ENCODE results near the gene EHD4.

The EHD4 gene

DNA sequence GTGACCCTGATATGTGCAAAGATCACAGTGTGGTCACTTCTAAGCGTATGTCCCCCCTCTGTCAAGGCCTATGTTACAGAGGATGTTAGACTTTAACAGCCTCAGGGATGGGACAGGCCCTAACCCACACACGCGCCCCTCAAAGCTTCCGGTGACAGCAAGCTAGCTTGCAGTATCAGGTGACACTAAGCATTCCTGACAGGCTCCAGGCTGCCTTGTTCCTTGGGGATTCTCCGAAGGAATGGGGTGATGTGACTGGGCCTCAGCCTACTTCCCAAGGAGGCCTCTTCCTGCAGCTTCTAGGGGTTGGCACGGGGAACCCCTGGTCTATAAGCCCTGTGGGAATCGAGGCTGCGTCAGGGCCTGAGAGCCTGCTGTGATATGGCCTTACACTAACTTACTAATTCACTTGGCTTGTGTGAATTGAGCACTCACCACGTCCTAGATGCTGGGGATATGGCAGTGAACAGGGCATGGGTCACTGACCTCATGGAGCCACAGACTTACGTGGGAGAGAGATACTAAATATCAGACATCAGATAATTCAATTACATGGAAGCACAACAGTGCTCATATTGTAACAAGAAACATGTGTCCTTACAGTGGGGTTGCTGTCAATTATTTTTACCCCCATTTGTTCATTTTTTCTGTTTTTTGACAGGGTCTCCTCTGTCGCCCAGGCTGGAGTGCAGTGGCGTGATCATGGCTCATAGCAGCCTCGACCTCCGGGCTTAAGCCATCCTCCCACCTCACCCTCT lies 67.1 kb downstream of the EHD4 start:
- H4K8ac ChIP-seq (ENCODE audit: low read depth, low read length), result no peak overlapping the region
- peak; percentile 53 for DNase-seq
- no peaks in the 10 kb centered on the region for H3K79me1 ChIP-seq (ENCODE audit: low read length)
- no peak overlapping the region for H3K9ac ChIP-seq (ENCODE audit: low read length)
- WGBS (ENCODE audit: extremely low coverage, insufficient coverage, low lambda C conversion rate), result no CpG with 5 or more reads among the region's 14 CpGs
- H3K18ac ChIP-seq (ENCODE audit: low read length), result no peak overlapping the region
- H3K4me2 ChIP-seq (ENCODE audit: low read length), result no peak overlapping the region
- H2BK120ac ChIP-seq (ENCODE audit: low read depth, low read length), result no peak overlapping the region
- H2BK15ac ChIP-seq (replicated peaks; ENCODE audit: low read depth), result no peak overlapping the region
- H3K36me3 ChIP-seq (ENCODE audit: control insufficient read depth, insufficient read depth, low read length), result peaks cover 1% of the 10 kb centered on the region
- no peak overlapping the region for H3K27ac ChIP-seq (ENCODE audit: low read depth, low read length)
- no peak overlapping the region for H3K56ac ChIP-seq (ENCODE audit: low read length)
- no peak overlapping the region for H4K5ac ChIP-seq (ENCODE audit: low read length)
- H3K79me2 ChIP-seq (ENCODE audit: control insufficient read depth, insufficient read depth, low read length), result no peaks in the 10 kb centered on the region
- H3K27me3 ChIP-seq (ENCODE audit: insufficient read depth, low read length, poor library complexity), result no peaks in the 10 kb centered on the region
- H3K4me1 ChIP-seq (ENCODE audit: control insufficient read depth, low read depth, low read length), result no peaks in the 10 kb centered on the region
- H2AK5ac ChIP-seq (ENCODE audit: low read length), result no peak overlapping the region
- no peak overlapping the region for H3K23ac ChIP-seq (ENCODE audit: low read length)
- no peak overlapping the region for H3K4me3 ChIP-seq (ENCODE audit: low read length)
- no peak overlapping the region for H2BK5ac ChIP-seq (ENCODE audit: low read length)
- H3K4ac ChIP-seq (ENCODE audit: low read depth, low read length), result no peak overlapping the region

DNA sequence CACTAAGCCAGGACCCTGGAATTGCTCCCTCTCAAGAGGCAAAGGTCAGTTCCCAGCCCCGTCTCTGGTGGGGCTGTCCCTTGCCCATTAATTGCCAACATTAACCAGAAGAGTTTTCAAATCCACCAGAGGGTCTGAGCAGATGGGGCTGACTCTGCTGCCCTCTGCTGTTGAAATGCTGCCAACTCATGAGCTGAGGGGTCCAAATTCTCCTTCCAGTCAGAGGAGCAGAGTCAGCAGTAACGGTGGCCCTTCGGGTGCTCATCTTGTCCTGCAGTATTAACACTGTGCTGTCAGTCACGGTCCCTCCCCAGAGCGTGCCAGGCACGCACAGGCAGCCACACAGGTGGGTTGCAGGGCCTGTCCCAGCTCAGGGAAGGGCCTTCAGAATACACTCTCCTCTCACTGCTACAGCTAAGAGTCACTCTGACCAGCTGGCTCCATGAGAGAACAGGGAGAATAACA lies 67.8 kb downstream of the EHD4 start:
- no peak overlapping the region for H2BK120ac ChIP-seq (ENCODE audit: low read depth, low read length)
- no CpG with 5 or more reads among the region's 6 CpGs for WGBS (ENCODE audit: extremely low coverage, insufficient coverage, low lambda C conversion rate)
- no peak overlapping the region for H3K4ac ChIP-seq (ENCODE audit: low read depth, low read length)
- no peak overlapping the region for H3K9ac ChIP-seq (ENCODE audit: low read length)
- no peak overlapping the region for H4K5ac ChIP-seq (ENCODE audit: low read length)
- no peak overlapping the region for H2BK15ac ChIP-seq (replicated peaks; ENCODE audit: low read depth)
- no peak overlapping the region for H3K4me2 ChIP-seq (ENCODE audit: low read length)
- H2AK5ac ChIP-seq (ENCODE audit: low read length), result no peak overlapping the region
- peaks cover 1% of the 10 kb centered on the region for H3K36me3 ChIP-seq (ENCODE audit: control insufficient read depth, insufficient read depth, low read length)
- H3K79me2 ChIP-seq (ENCODE audit: control insufficient read depth, insufficient read depth, low read length), result no peaks in the 10 kb centered on the region
- DNase-seq, result peak; percentile 77
- no peak overlapping the region for H3K4me3 ChIP-seq (ENCODE audit: low read length)
- no peak overlapping the region for H3K56ac ChIP-seq (ENCODE audit: low read length)
- H3K18ac ChIP-seq (ENCODE audit: low read length), result no peak overlapping the region
- no peaks in the 10 kb centered on the region for H3K79me1 ChIP-seq (ENCODE audit: low read length)
- no peak overlapping the region for H3K27ac ChIP-seq (ENCODE audit: low read depth, low read length)
- no peaks in the 10 kb centered on the region for H3K4me1 ChIP-seq (ENCODE audit: control insufficient read depth, low read depth, low read length)
- no peaks in the 10 kb centered on the region for H3K27me3 ChIP-seq (ENCODE audit: insufficient read depth, low read length, poor library complexity)
- H4K8ac ChIP-seq (ENCODE audit: low read depth, low read length), result no peak overlapping the region
- H2BK5ac ChIP-seq (ENCODE audit: low read length), result no peak overlapping the region
- H3K23ac ChIP-seq (ENCODE audit: low read length), result no peak overlapping the region

- H3K27ac ChIP-seq (ENCODE audit: low read depth, low read length), result no peak overlapping the region
- no CpG with 5 or more reads among the region's 13 CpGs for WGBS (ENCODE audit: extremely low coverage, insufficient coverage, low lambda C conversion rate)
These were observed 68.6 kb downstream of the EHD4 start for GRCh38 chr15:41903782-41904181.

DNA sequence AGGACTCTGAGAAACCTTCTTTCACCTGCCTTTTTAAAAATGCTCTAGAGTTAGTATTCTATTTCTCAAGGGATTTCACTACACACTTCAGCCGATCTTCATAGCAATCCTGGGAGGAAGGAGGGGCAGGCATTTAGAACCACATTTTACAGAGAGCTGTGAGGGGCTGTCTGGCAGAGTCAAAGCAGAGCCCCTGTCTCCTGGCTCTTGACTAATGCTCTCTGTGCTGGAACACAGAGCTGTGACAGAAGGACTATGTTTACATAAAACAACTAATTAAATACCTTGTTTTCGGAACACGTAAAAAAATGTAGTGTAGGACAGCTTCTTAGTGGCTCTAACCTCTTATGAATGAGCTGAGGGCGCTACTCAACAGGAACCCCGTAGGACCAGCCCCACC lies 70.9 kb downstream of the EHD4 start:
- no peak overlapping the region for H3K23ac ChIP-seq (ENCODE audit: low read length)
- no peak overlapping the region for H3K9ac ChIP-seq (ENCODE audit: low read length)
- no peaks in the 10 kb centered on the region for H3K79me1 ChIP-seq (ENCODE audit: low read length)
- H2BK5ac ChIP-seq (ENCODE audit: low read length), result no peak overlapping the region
- H2BK15ac ChIP-seq (replicated peaks; ENCODE audit: low read depth), result no peak overlapping the region
- H3K79me2 ChIP-seq (ENCODE audit: control insufficient read depth, insufficient read depth, low read length), result no peaks in the 10 kb centered on the region
- DNase-seq, result no peak
- H4K8ac ChIP-seq (ENCODE audit: low read depth, low read length), result no peak overlapping the region
- H3K27ac ChIP-seq (ENCODE audit: low read depth, low read length), result no peak overlapping the region
- no peaks in the 10 kb centered on the region for H3K4me1 ChIP-seq (ENCODE audit: control insufficient read depth, low read depth, low read length)
- no peak overlapping the region for H3K4me2 ChIP-seq (ENCODE audit: low read length)
- no CpG with 5 or more reads among the region's 5 CpGs for WGBS (ENCODE audit: extremely low coverage, insufficient coverage, low lambda C conversion rate)
- H3K36me3 ChIP-seq (ENCODE audit: control insufficient read depth, insufficient read depth, low read length), result no peaks in the 10 kb centered on the region
- no peaks in the 10 kb centered on the region for H3K27me3 ChIP-seq (ENCODE audit: insufficient read depth, low read length, poor library complexity)
- H4K5ac ChIP-seq (ENCODE audit: low read length), result no peak overlapping the region
- H2BK120ac ChIP-seq (ENCODE audit: low read depth, low read length), result no peak overlapping the region
- H3K4me3 ChIP-seq (ENCODE audit: low read length), result no peak overlapping the region
- no peak overlapping the region for H3K4ac ChIP-seq (ENCODE audit: low read depth, low read length)
- no peak overlapping the region for H3K56ac ChIP-seq (ENCODE audit: low read length)
- no peak overlapping the region for H3K18ac ChIP-seq (ENCODE audit: low read length)
- no peak overlapping the region for H2AK5ac ChIP-seq (ENCODE audit: low read length)

More at GRCh38 chr15:41903782-41904181, 68.6 kb downstream of the EHD4 start:
- H3K56ac ChIP-seq (ENCODE audit: low read length), result no peak overlapping the region
- H3K27me3 ChIP-seq (ENCODE audit: insufficient read depth, low read length, poor library complexity), result no peaks in the 10 kb centered on the region
- no peak overlapping the region for H2BK5ac ChIP-seq (ENCODE audit: low read length)
- no peak overlapping the region for H3K23ac ChIP-seq (ENCODE audit: low read length)
- no peak overlapping the region for H3K9ac ChIP-seq (ENCODE audit: low read length)
- no peak overlapping the region for H3K4me2 ChIP-seq (ENCODE audit: low read length)
- H3K4me1 ChIP-seq (ENCODE audit: control insufficient read depth, low read depth, low read length), result no peaks in the 10 kb centered on the region
- no peaks in the 10 kb centered on the region for H3K79me2 ChIP-seq (ENCODE audit: control insufficient read depth, insufficient read depth, low read length)
- no peak overlapping the region for H3K18ac ChIP-seq (ENCODE audit: low read length)
- H3K4me3 ChIP-seq (ENCODE audit: low read length), result no peak overlapping the region
- peaks cover 1% of the 10 kb centered on the region for H3K36me3 ChIP-seq (ENCODE audit: control insufficient read depth, insufficient read depth, low read length)
- H4K5ac ChIP-seq (ENCODE audit: low read length), result no peak overlapping the region
- no peaks in the 10 kb centered on the region for H3K79me1 ChIP-seq (ENCODE audit: low read length)
- H4K8ac ChIP-seq (ENCODE audit: low read depth, low read length), result no peak overlapping the region
- no peak overlapping the region for H2BK15ac ChIP-seq (replicated peaks; ENCODE audit: low read depth)
- H3K4ac ChIP-seq (ENCODE audit: low read depth, low read length), result no peak overlapping the region
- H2BK120ac ChIP-seq (ENCODE audit: low read depth, low read length), result no peak overlapping the region
- DNase-seq, result peak; percentile 44
- no peak overlapping the region for H2AK5ac ChIP-seq (ENCODE audit: low read length)

- WGBS (ENCODE audit: extremely low coverage, insufficient coverage, low lambda C conversion rate), result no CpG with 5 or more reads among the region's 36 CpGs
These were observed 71.6 kb downstream of the EHD4 start for GRCh38 chr15:41900526-41901380.

More at GRCh38 chr15:41900526-41901380, 71.6 kb downstream of the EHD4 start:
- Histone ChIP-seq H2BK120ac (ENCODE audit: low read depth, low read length) (no peak overlapping the region), H2BK5ac (ENCODE audit: low read length) (no peak overlapping the region), H4K5ac (ENCODE audit: low read length) (no peak overlapping the region), H3K9ac (ENCODE audit: low read length) (no peak overlapping the region), H2AK5ac (ENCODE audit: low read length) (no peak overlapping the region), H3K56ac (ENCODE audit: low read length) (no peak overlapping the region), H3K27me3 (ENCODE audit: insufficient read depth, low read length, poor library complexity) (no peaks in the 10 kb centered on the region), H3K27ac (ENCODE audit: low read depth, low read length) (no peak overlapping the region), H3K4me3 (ENCODE audit: low read length) (no peak overlapping the region), H3K23ac (ENCODE audit: low read length) (no peak overlapping the region), H3K4me2 (ENCODE audit: low read length) (no peak overlapping the region), H4K8ac (ENCODE audit: low read depth, low read length) (no peak overlapping the region), H3K4ac (ENCODE audit: low read depth, low read length) (no peak overlapping the region), H3K18ac (ENCODE audit: low read length) (no peak overlapping the region), H3K4me1 (ENCODE audit: control insufficient read depth, low read depth, low read length) (no peaks in the 10 kb centered on the region), H3K79me1 (ENCODE audit: low read length) (no peaks in the 10 kb centered on the region), H2BK15ac (replicated peaks; ENCODE audit: low read depth) (no peak overlapping the region), H3K36me3 (ENCODE audit: control insufficient read depth, insufficient read depth, low read length) (no peaks in the 10 kb centered on the region), H3K79me2 (ENCODE audit: control insufficient read depth, insufficient read depth, low read length) (no peaks in the 10 kb centered on the region)
- no peak for DNase-seq

Data from mesendoderm (in vitro differentiated cells).